HepG2 (cell line): ENCODE measurements around the gene MCOLN1. TPM values are rescaled to one million over a fixed set of nuclear protein-coding genes. Genes with fewer than 3 reads are reported as not detected.

Experiments
- CCAR2 ChIP-seq: fragments of 200-400 bp; formaldehyde crosslinking; optimal IDR thresholded peaks from 2 replicates; pipeline ENCODE3; 2018; ENCODE audit warnings: low read depth, mild to moderate bottlenecking, low read length, moderate library complexity
- GPN1 ChIP-seq: sonication (generic); formaldehyde crosslinking; IDR thresholded peaks from 2 replicates; pipeline ENCODE4 v1.5.1; 2020; ENCODE audit warnings: missing genetic modification reagents, borderline replicate concordance
- IKZF1 ChIP-seq: fragments of 450-650 bp; IDR thresholded peaks from 2 replicates; pipeline ENCODE4 v1.7.1; 2016
- MAF1 ChIP-seq: sonication (generic); formaldehyde crosslinking; IDR thresholded peaks from 2 replicates; pipeline ENCODE4 v1.5.0; 2020; ENCODE audit warnings: missing genetic modification reagents, borderline replicate concordance
- MED1 ChIP-seq: sonication (generic); formaldehyde crosslinking; IDR thresholded peaks from 2 replicates; pipeline ENCODE4 v1.4.0; 2020; ENCODE audit warnings: missing genetic modification reagents
- XBP1 ChIP-seq: sonication (generic); formaldehyde crosslinking; IDR thresholded peaks from 2 replicates; pipeline ENCODE4 v1.5.0; 2020; ENCODE audit warnings: missing genetic modification reagents
- ZBTB3 ChIP-seq: sonication (generic); formaldehyde crosslinking; IDR thresholded peaks from 2 replicates; pipeline ENCODE4 v1.4.0; 2020; ENCODE audit warnings: low read depth, mild to moderate bottlenecking, moderate library complexity, missing genetic modification reagents, borderline replicate concordance
- ZBTB38 ChIP-seq: sonication (generic); formaldehyde crosslinking; IDR thresholded peaks from 2 replicates; pipeline ENCODE4 v1.5.1; 2020; ENCODE audit warnings: mild to moderate bottlenecking, missing genetic modification reagents
- ZBTB7B ChIP-seq: sonication (generic); formaldehyde crosslinking; IDR thresholded peaks from 2 replicates; pipeline ENCODE4 v1.4.0; 2020; ENCODE audit warnings: missing genetic modification reagents
- ZNF326 ChIP-seq: sonication (generic); formaldehyde crosslinking; IDR thresholded peaks from 2 replicates; pipeline ENCODE4 v1.4.0; 2020; ENCODE audit warnings: missing genetic modification reagents, borderline replicate concordance
- ZNF333 ChIP-seq: sonication (generic); formaldehyde crosslinking; IDR thresholded peaks from 2 replicates; pipeline ENCODE4 v1.4.0; 2020; ENCODE audit warnings: mild to moderate bottlenecking, missing genetic modification reagents, borderline replicate concordance
- ZNF33B ChIP-seq: sonication (generic); formaldehyde crosslinking; IDR thresholded peaks from 2 replicates; pipeline ENCODE4 v1.5.1; 2020; ENCODE audit warnings: mild to moderate bottlenecking, missing genetic modification reagents
- polyA plus RNA-seq, 8 experiments: library from polyadenylated mRNA; depleted of rRNA in 3 of 8; stranded (reverse) in 7 of 8; unstranded in 1 of 8; fragments of >200 nt; fragmentation: Illumina TruSeq in 4 of 8; extraction: Trizol in 4 of 8; gene quantifications; 2 replicates each; pipeline versions ENCODE4 v1.2.1 to v1.2.3, GENCODE V29; 2011 to 2016; ENCODE audit warnings: low read depth in 4 of 8, missing spikeins in 1 of 8, mixed read lengths in 1 of 8; ENCODE audit not compliant: insufficient read depth in 1 of 8
- total RNA-seq, 5 experiments: library from RNA; depleted of rRNA; stranded (reverse); fragments of >200 nt; fragmentation: Illumina TruSeq; extraction: Trizol; gene quantifications; 2 replicates each; pipeline ENCODE4 v1.2.3, GENCODE V29; 2016; ENCODE audit warnings: low read depth in 1 of 5
- TF ChIP-seq, protein P1 (sequence below): sonication (generic); formaldehyde crosslinking; IDR thresholded peaks from 2 replicates; pipeline ENCODE4 v1.5.1; 2020; ENCODE audit warnings: mild to moderate bottlenecking, missing genetic modification reagents, borderline replicate concordance
- TF ChIP-seq, protein P2 (sequence below): IDR thresholded peaks from 2 replicates; pipeline ENCODE4 v1.6.1; 2012; ENCODE audit warnings: low read depth, low read length, improper control_type of control experiment
- TF ChIP-seq, protein P3 (sequence below): sonication (generic); formaldehyde crosslinking; IDR thresholded peaks from 2 replicates; pipeline ENCODE4 v1.8.1; 2023; ENCODE audit warnings: missing genetic modification reagents, inconsistent platforms, borderline replicate concordance
- TF ChIP-seq, protein P4 (sequence below): sonication (generic); formaldehyde crosslinking; IDR thresholded peaks from 2 replicates; pipeline ENCODE4 v1.5.0; 2020; ENCODE audit warnings: mild to moderate bottlenecking, low read depth, missing genetic modification reagents, borderline replicate concordance
- TF ChIP-seq, protein P5 (sequence below): sonication (generic); formaldehyde crosslinking; IDR thresholded peaks from 2 replicates; pipeline ENCODE4 v1.9.0; 2021; ENCODE audit warnings: missing genetic modification reagents, mild to moderate bottlenecking, borderline replicate concordance

MCOLN1 gene
- total and polyA plus RNA-seq, 2 of the 13 experiments (the other 11 are each of a cell fraction or from before 2014, with no cell fraction given): 3.4 to 15.7 TPM

DNA sequence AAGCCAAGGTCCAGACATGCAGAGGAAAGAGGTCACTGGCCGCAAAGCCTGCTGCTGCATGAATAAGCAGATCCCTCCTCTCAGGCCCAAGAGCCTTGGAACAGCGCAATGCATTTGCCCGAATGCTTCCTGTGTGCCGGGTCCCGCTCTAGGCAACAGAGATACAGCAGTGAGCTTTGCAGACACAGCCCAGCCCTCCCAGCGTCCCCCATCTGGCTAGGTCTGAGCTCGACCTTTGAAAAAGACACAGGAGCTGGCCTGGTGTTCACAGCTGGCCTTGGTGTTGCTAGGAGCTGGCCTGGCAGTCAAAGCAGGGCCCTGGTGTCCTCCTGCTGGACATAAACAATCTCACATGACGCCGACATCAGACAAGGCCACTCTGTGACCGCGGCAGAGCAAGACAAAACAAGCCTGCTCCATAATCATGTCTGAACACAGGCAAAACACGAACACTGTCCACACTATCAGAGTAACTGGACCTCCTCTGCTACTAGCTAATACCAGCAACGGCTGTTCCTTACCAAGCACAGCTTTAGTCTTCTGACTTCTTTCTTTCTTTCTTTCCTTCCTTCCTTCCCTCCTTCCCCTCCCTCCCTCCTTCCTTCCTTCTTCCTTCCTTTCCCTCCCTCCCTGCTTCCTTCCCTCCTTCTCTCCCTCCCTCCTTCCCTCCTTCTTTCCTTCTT is 27.9 kb upstream of the MCOLN1 start (continued):
- TF ChIP-seq, protein P1, sequence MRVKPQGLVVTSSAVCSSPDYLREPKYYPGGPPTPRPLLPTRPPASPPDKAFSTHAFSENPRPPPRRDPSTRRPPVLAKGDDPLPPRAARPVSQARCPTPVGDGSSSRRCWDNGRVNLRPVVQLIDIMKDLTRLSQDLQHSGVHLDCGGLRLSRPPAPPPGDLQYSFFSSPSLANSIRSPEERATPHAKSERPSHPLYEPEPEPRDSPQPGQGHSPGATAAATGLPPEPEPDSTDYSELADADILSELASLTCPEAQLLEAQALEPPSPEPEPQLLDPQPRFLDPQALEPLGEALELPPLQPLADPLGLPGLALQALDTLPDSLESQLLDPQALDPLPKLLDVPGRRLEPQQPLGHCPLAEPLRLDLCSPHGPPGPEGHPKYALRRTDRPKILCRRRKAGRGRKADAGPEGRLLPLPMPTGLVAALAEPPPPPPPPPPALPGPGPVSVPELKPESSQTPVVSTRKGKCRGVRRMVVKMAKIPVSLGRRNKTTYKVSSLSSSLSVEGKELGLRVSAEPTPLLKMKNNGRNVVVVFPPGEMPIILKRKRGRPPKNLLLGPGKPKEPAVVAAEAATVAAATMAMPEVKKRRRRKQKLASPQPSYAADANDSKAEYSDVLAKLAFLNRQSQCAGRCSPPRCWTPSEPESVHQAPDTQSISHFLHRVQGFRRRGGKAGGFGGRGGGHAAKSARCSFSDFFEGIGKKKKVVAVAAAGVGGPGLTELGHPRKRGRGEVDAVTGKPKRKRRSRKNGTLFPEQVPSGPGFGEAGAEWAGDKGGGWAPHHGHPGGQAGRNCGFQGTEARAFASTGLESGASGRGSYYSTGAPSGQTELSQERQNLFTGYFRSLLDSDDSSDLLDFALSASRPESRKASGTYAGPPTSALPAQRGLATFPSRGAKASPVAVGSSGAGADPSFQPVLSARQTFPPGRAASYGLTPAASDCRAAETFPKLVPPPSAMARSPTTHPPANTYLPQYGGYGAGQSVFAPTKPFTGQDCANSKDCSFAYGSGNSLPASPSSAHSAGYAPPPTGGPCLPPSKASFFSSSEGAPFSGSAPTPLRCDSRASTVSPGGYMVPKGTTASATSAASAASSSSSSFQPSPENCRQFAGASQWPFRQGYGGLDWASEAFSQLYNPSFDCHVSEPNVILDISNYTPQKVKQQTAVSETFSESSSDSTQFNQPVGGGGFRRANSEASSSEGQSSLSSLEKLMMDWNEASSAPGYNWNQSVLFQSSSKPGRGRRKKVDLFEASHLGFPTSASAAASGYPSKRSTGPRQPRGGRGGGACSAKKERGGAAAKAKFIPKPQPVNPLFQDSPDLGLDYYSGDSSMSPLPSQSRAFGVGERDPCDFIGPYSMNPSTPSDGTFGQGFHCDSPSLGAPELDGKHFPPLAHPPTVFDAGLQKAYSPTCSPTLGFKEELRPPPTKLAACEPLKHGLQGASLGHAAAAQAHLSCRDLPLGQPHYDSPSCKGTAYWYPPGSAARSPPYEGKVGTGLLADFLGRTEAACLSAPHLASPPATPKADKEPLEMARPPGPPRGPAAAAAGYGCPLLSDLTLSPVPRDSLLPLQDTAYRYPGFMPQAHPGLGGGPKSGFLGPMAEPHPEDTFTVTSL: no peak; the same call in 1 of the 2 replicates
- TF ChIP-seq, protein P2, sequence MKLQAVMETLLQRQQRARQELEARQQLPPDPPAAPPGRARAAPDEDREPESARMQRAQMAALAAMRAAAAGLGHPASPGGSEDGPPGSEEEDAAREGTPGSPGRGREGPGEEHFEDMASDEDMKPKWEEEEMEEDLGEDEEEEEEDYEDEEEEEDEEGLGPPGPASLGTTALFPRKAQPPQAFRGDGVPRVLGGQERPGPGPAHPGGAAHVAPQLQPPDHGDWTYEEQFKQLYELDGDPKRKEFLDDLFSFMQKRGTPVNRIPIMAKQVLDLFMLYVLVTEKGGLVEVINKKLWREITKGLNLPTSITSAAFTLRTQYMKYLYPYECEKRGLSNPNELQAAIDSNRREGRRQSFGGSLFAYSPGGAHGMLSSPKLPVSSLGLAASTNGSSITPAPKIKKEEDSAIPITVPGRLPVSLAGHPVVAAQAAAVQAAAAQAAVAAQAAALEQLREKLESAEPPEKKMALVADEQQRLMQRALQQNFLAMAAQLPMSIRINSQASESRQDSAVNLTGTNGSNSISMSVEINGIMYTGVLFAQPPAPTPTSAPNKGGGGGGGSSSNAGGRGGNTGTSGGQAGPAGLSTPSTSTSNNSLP: no peak
- no peak for TF ChIP-seq ZNF326
- no peak for TF ChIP-seq XBP1 (CRISPR knock-in tag)
- no peak for TF ChIP-seq IKZF1
- TF ChIP-seq ZBTB3: no peak
- TF ChIP-seq, protein P3, sequence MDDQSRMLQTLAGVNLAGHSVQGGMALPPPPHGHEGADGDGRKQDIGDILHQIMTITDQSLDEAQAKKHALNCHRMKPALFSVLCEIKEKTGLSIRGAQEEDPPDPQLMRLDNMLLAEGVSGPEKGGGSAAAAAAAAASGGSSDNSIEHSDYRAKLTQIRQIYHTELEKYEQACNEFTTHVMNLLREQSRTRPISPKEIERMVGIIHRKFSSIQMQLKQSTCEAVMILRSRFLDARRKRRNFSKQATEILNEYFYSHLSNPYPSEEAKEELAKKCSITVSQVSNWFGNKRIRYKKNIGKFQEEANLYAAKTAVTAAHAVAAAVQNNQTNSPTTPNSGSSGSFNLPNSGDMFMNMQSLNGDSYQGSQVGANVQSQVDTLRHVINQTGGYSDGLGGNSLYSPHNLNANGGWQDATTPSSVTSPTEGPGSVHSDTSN: no peak
- TF ChIP-seq MAF1 (CRISPR knock-in tag): no peak
- TF ChIP-seq, protein P4, sequence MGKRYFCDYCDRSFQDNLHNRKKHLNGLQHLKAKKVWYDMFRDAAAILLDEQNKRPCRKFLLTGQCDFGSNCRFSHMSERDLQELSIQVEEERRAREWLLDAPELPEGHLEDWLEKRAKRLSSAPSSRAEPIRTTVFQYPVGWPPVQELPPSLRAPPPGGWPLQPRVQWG (CRISPR knock-in tag): no peak
- TF ChIP-seq ZNF33B (CRISPR knock-in tag): no peak
- no peak for TF ChIP-seq ZNF333 (CRISPR knock-in tag)
- peak; percentile 49; the same call in 1 of the 2 replicates for TF ChIP-seq MED1 (CRISPR knock-in tag)
- no peak for TF ChIP-seq CCAR2
- no peak for TF ChIP-seq GPN1 (CRISPR knock-in tag)
- TF ChIP-seq ZBTB38 (CRISPR knock-in tag): peak; percentile 49; the same call in 1 of the 2 replicates
- TF ChIP-seq, protein P5, sequence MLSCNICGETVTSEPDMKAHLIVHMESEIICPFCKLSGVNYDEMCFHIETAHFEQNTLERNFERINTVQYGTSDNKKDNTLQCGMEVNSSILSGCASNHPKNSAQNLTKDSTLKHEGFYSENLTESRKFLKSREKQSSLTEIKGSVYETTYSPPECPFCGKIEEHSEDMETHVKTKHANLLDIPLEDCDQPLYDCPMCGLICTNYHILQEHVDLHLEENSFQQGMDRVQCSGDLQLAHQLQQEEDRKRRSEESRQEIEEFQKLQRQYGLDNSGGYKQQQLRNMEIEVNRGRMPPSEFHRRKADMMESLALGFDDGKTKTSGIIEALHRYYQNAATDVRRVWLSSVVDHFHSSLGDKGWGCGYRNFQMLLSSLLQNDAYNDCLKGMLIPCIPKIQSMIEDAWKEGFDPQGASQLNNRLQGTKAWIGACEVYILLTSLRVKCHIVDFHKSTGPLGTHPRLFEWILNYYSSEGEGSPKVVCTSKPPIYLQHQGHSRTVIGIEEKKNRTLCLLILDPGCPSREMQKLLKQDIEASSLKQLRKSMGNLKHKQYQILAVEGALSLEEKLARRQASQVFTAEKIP: no peak
- no peak for TF ChIP-seq ZBTB7B (CRISPR knock-in tag)
